Loucy (cell line): Measurements from ENCODE around the gene MIA.
"Not testable (repeated sequence)": the region's sequence is repeated elsewhere in the genome, so short reads cannot be mapped to it uniquely, and the experiment has no call there.

Experiments used
- EZH2phosphoT487 ChIP-seq: fragments of 200-600 bp; IDR thresholded peaks from 2 replicates; pipeline ENCODE4 v1.6.1; 2018; ENCODE audit warnings: antibody characterized with exemption, mild to moderate bottlenecking, moderate library complexity, borderline replicate concordance
- TF ChIP-seq, protein P1 (sequence below): fragments of 200-600 bp; sonication (generic); conservative IDR thresholded peaks from 2 replicates; pipeline ENCODE4 v1.5.1; 2014; ENCODE audit warnings: mild to moderate bottlenecking, antibody characterized with exemption, low read length

DNA sequence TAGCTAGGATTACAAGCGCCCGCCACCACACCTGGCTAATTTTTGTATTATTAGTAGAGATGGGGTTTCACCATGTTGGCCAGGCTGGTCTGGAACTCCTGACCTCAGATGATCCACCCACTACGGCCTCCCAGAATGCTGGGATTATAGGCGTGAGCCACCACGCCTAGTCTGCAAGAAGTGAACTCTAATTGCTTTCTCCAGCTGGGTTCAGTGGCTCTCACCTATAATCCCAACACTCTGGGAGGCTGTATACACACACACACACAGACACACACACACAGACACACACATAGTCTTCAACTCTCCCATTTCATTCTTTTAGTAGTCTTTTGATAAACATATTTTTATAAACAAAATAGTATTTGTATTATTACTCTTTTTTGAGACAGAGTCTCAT is 45.3 kb upstream of the MIA start:
- TF ChIP-seq, protein P1, sequence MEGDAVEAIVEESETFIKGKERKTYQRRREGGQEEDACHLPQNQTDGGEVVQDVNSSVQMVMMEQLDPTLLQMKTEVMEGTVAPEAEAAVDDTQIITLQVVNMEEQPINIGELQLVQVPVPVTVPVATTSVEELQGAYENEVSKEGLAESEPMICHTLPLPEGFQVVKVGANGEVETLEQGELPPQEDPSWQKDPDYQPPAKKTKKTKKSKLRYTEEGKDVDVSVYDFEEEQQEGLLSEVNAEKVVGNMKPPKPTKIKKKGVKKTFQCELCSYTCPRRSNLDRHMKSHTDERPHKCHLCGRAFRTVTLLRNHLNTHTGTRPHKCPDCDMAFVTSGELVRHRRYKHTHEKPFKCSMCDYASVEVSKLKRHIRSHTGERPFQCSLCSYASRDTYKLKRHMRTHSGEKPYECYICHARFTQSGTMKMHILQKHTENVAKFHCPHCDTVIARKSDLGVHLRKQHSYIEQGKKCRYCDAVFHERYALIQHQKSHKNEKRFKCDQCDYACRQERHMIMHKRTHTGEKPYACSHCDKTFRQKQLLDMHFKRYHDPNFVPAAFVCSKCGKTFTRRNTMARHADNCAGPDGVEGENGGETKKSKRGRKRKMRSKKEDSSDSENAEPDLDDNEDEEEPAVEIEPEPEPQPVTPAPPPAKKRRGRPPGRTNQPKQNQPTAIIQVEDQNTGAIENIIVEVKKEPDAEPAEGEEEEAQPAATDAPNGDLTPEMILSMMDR, result not testable (repeated sequence)
- not testable (repeated sequence) for TF ChIP-seq EZH2phosphoT487
